ENCODE results near the gene TMEM170B.

TMEM170B gene

GRCh38 chr6:11589261-11589660, 51.7 kb downstream of the TMEM170B start:
- no peak for DNase-seq

- DNase-seq: no peak
These were observed 54.9 kb downstream of the TMEM170B start for GRCh38 chr6:11592294-11592906.

- no peak for DNase-seq
These were observed 55.5 kb downstream of the TMEM170B start for GRCh38 chr6:11593096-11593495.

- DNase-seq: no peak
These were observed 58.4 kb downstream of the TMEM170B start for GRCh38 chr6:11595903-11596302.

- DNase-seq: no peak
These were observed 59.2 kb downstream of the TMEM170B start for GRCh38 chr6:11596640-11597237.

- DNase-seq: no peak
These were observed 61.1 kb downstream of the TMEM170B start for GRCh38 chr6:11598687-11599086.

- no peak for DNase-seq
These were observed 62.7 kb downstream of the TMEM170B start for GRCh38 chr6:11600251-11600650.

- DNase-seq: no peak
These were observed 64.4 kb downstream of the TMEM170B start for GRCh38 chr6:11601776-11602605.

GRCh38 chr6:11604215-11604614, 66.7 kb downstream of the TMEM170B start:
- no peak for DNase-seq

- no peak for DNase-seq
These were observed 67.4 kb downstream of the TMEM170B start for GRCh38 chr6:11604836-11605506.

- no peak for DNase-seq
These were observed 68.0 kb downstream of the TMEM170B start for GRCh38 chr6:11605507-11605905.

- no peak for DNase-seq
These were observed 68.8 kb downstream of the TMEM170B start for GRCh38 chr6:11606332-11606731.

- DNase-seq: no peak
These were observed 69.8 kb downstream of the TMEM170B start for GRCh38 chr6:11607383-11607782.

GRCh38 chr6:11608600-11609323, 71.2 kb downstream of the TMEM170B start:
- DNase-seq: no peak

- DNase-seq: no peak
These were observed 71.9 kb downstream of the TMEM170B start for GRCh38 chr6:11609324-11610071.

GRCh38 chr6:11613336-11613735, 75.8 kb downstream of the TMEM170B start:
- no peak for DNase-seq

GRCh38 chr6:11613858-11614257, 76.3 kb downstream of the TMEM170B start:
- DNase-seq: no peak

GRCh38 chr6:11614534-11615213, 77.1 kb downstream of the TMEM170B start:
- DNase-seq: no peak

GRCh38 chr6:11615214-11615602, 77.7 kb downstream of the TMEM170B start:
- no peak for DNase-seq

GRCh38 chr6:11616200-11616611, 78.7 kb downstream of the TMEM170B start:
- DNase-seq: no peak

GRCh38 chr6:11618533-11618932, 81.0 kb downstream of the TMEM170B start:
- no peak for DNase-seq
